MM.1S (cell line): ENCODE results near the gene CNTNAP3.
"Not testable (repeated sequence)": the region's sequence is repeated elsewhere in the genome, so short reads cannot be mapped to it uniquely, and the experiment has no call there.

Experiments
- CTCF ChIP-seq: fragments of 300-600 bp; sonication (generic); IDR thresholded peaks from 2 replicates; pipeline ENCODE4 v1.5.1; 2016; ENCODE audit warnings: antibody characterized with exemption, low read length, mixed read lengths
- EZH2 ChIP-seq: fragments of 300-600 bp; sonication (generic); optimal IDR thresholded peaks from 2 replicates; pipeline ENCODE3; 2017; ENCODE audit warnings: low read depth, mild to moderate bottlenecking, antibody characterized with exemption, low read length, mixed read lengths
- EZH2phosphoT487 ChIP-seq: fragments of 300-600 bp; sonication (generic); IDR thresholded peaks from 2 replicates; pipeline ENCODE4 v1.6.1; 2018; ENCODE audit warnings: antibody characterized with exemption, low read length

GRCh38 chr9:39206643-39207042 lies 81.3 kb downstream of the CNTNAP3 start:
- TF ChIP-seq EZH2, CTCF, EZH2phosphoT487: not testable (repeated sequence)
